RWPE1 (cell line): ENCODE measurements around the gene RYR3.

Source experiments
- CTCF ChIA-PET: fragments of 350-600 bp; sonication (Branson Sonifier 250); formaldehyde crosslinking; extraction: SDS; loops from one replicate; lab custom pipeline; 2021; lab: Yijun Ruan, JAX
- POLR2A ChIA-PET: fragments of 400-600 bp; formaldehyde crosslinking; extraction: SDS; loops from one replicate; lab custom pipeline; 2020; ENCODE audit warnings: antibody characterized with exemption; ENCODE audit not compliant: low non-redundant PET; lab: Yijun Ruan, JAX
- DNase-seq: peaks from one replicate; pipeline ENCODE4 v3.0.0; 2012; ENCODE audit warnings: low spot score
- H3K27ac ChIP-seq: fragments of 450-650 bp; 2 replicates; pipeline ENCODE4 v1.5.1; 2017
- CTCF ChIP-seq: fragments of 450-650 bp; conservative IDR thresholded peaks from 2 replicates; pipeline ENCODE4 v1.5.1; 2017; ENCODE audit warnings: low read depth, mild to moderate bottlenecking

RYR3 gene

GRCh38 chr15:33296856-33297255 lies 13.9 kb upstream of the RYR3 start:
- POLR2A ChIA-PET, result no interaction called here
- CTCF ChIA-PET, result interaction anchor here (1.4 kb wide), 1 partner anchor 404 kb away, joined by 7 read pairs; no protein-coding TSS in a partner anchor
- DNase-seq, result no peak
- no peak overlapping the region for H3K27ac ChIP-seq
- no peak for TF ChIP-seq CTCF

- no peak overlapping the region for H3K27ac ChIP-seq
- no peak for TF ChIP-seq CTCF
- POLR2A ChIA-PET, result no interaction called here
- peak; percentile 79 for DNase-seq
- CTCF ChIA-PET, result interaction anchor here (0.5 kb wide), 1 partner anchor 286 kb away, joined by 3 read pairs; no protein-coding TSS in a partner anchor
Observed at GRCh38 chr15:33298631-33299030, 12.1 kb upstream of the RYR3 start.

GRCh38 chr15:33304924-33305323 lies 5.8 kb upstream of the RYR3 start:
- no peak for TF ChIP-seq CTCF
- no peak overlapping the region for H3K27ac ChIP-seq
- ChIA-PET POLR2A (no interaction called here), CTCF (no interaction called here)
- no peak for DNase-seq

GRCh38 chr15:33309602-33310276 lies 1.0 kb upstream of the RYR3 start:
- POLR2A ChIA-PET, result interaction anchor here (0.6 kb wide), 1 partner anchor 297 kb away, joined by 3 read pairs; no protein-coding TSS in a partner anchor
- CTCF ChIA-PET, result interaction anchor here (0.5 to 1.2 kb wide), 4 partner anchors 17 to 393 kb away, joined by 3 to 6 read pairs (median 3); no protein-coding TSS in a partner anchor
- no peak overlapping the region for H3K27ac ChIP-seq
- TF ChIP-seq CTCF, result no peak
- no peak for DNase-seq

GRCh38 chr15:33311312-33311971 lies 675 bp downstream of the RYR3 start:
- ChIA-PET POLR2A (no interaction called here), CTCF (no interaction called here)
- no peak for DNase-seq
- no peak overlapping the region for H3K27ac ChIP-seq
- TF ChIP-seq CTCF, result no peak

- no peak for TF ChIP-seq CTCF
- CTCF ChIA-PET, result interaction anchor here (0.5 to 1.2 kb wide), 3 partner anchors 16 to 387 kb away, joined by 3 to 4 read pairs (median 4); no protein-coding TSS in a partner anchor
- DNase-seq, result peak; percentile 83
- H3K27ac ChIP-seq, result no peak overlapping the region
- POLR2A ChIA-PET, result no interaction called here
Observed at GRCh38 chr15:33313491-33313890, 2.7 kb downstream of the RYR3 start.
